K562 (cell line): ENCODE measurements around the gene MTSS2.

Experiments
- ATF3 ChIP-seq, 2 experiments: fragments of 450-650 bp in 1 of 2; sonication (generic) in 1 of 2; formaldehyde crosslinking in 1 of 2; IDR thresholded peaks in 1 of 2; conservative IDR thresholded peaks in 1 of 2; 2 replicates each; pipeline versions ENCODE4 v1.6.1 to v1.8.1; 2016 to 2023; ENCODE audit warnings: mild to moderate bottlenecking in 2 of 2, moderate library complexity in 2 of 2, inconsistent platforms in 1 of 2, missing genetic modification reagents in 1 of 2
- CBX3 ChIP-seq, 2 experiments: IDR thresholded peaks; 1 replicate in 1 of 2; 2 replicates in 1 of 2; pipeline ENCODE4 v1.6.1; 2012; ENCODE audit warnings: inconsistent platforms in 2 of 2, low read length in 2 of 2, borderline replicate concordance in 1 of 2, control low read depth in 1 of 2
- CTBP1 ChIP-seq: fragments of 450-650 bp; IDR thresholded peaks from 2 replicates; pipeline ENCODE4 v1.6.1; 2016; ENCODE audit warnings: borderline replicate concordance
- E2F1 ChIP-seq: sonication (generic); formaldehyde crosslinking; IDR thresholded peaks from 2 replicates; pipeline ENCODE4 v1.8.1; 2023; ENCODE audit warnings: mild to moderate bottlenecking, missing genetic modification reagents, moderate library complexity
- EZH2 ChIP-seq: IDR thresholded peaks from 2 replicates; pipeline ENCODE4 v1.6.1; 2012; ENCODE audit warnings: low read depth, mild to moderate bottlenecking, inconsistent platforms, low read length, borderline replicate concordance
- NKRF ChIP-seq: fragments of 450-650 bp; IDR thresholded peaks from 2 replicates; pipeline ENCODE4 v1.6.1; 2016; ENCODE audit warnings: borderline replicate concordance
- POLR2AphosphoS5 ChIP-seq: IDR thresholded peaks from 2 replicates; pipeline ENCODE4 v1.6.1; 2011; ENCODE audit warnings: mild to moderate bottlenecking, low read depth, low read length, moderate library complexity; ENCODE audit not compliant: control insufficient read depth, insufficient read depth
- POLR3G ChIP-seq: IDR thresholded peaks from 2 replicates; pipeline ENCODE4 v1.6.1; 2011; ENCODE audit not compliant: insufficient read length, insufficient replicate concordance; ENCODE audit errors: extremely low read depth
- RBM22 ChIP-seq: fragments of 200-400 bp; formaldehyde crosslinking; IDR thresholded peaks from 2 replicates; pipeline ENCODE4 v1.6.1; 2018; ENCODE audit warnings: low read length, low read depth; ENCODE audit not compliant: poor library complexity, severe bottlenecking
- SMC3 ChIP-seq: conservative IDR thresholded peaks from 2 replicates; pipeline ENCODE4 v1.6.1; 2011; ENCODE audit warnings: low read depth, low read length, improper control_type of control experiment; ENCODE audit not compliant: insufficient read depth
- ZBTB34 ChIP-seq: fragments of 250-450 bp; sonication (Bioruptor Pico); IDR thresholded peaks from 2 replicates; pipeline ENCODE4 v1.8.0; 2021; ENCODE audit warnings: mild to moderate bottlenecking, moderate library complexity
- ZBTB40 ChIP-seq, 2 experiments: fragments of 450-650 bp in 1 of 2; sonication (generic) in 1 of 2; formaldehyde crosslinking in 1 of 2; IDR thresholded peaks; 2 replicates each; pipeline versions ENCODE4 v1.7.1 to v1.9.0; 2016 to 2022; ENCODE audit warnings: inconsistent platforms in 1 of 2, mild to moderate bottlenecking in 1 of 2, missing genetic modification reagents in 1 of 2
- ZNF124 ChIP-seq: sonication (generic); formaldehyde crosslinking; IDR thresholded peaks from 2 replicates; pipeline ENCODE4 v1.8.1; 2022; ENCODE audit warnings: missing genetic modification reagents
- ZNF384 ChIP-seq: IDR thresholded peaks from 2 replicates; pipeline ENCODE4 v1.6.1; 2012; ENCODE audit warnings: low read depth, low read length, improper control_type of control experiment

- TF ChIP-seq EZH2, result no peak
- TF ChIP-seq POLR3G, result no peak
- no peak for TF ChIP-seq E2F1
- TF ChIP-seq ZBTB34 (CRISPR knock-in tag), result no peak
- no peak for TF ChIP-seq NKRF
- TF ChIP-seq ZNF124, result no peak
- no peak for TF ChIP-seq CBX3 (IDR thresholded peaks at IDR 0.05; ENCODE audit: borderline replicate concordance in 1 of 2, low read length in 2 of 2)
- no peak for TF ChIP-seq CTBP1
- no peak for TF ChIP-seq RBM22
- TF ChIP-seq POLR2AphosphoS5, result no peak
- no peak for TF ChIP-seq ZBTB40 (IDR thresholded peaks at IDR 0.05)
- no peak for TF ChIP-seq ZBTB40 (CRISPR knock-in tag; IDR thresholded peaks at IDR 0.05)
- TF ChIP-seq ATF3 (IDR thresholded peaks at IDR 0.05), result no peak
- TF ChIP-seq ATF3 (CRISPR knock-in tag; conservative IDR thresholded peaks at IDR 0.05), result no peak
- TF ChIP-seq ZNF384, result no peak
- no peak for TF ChIP-seq SMC3
Observed at GRCh38 chr16:70715860-70716357, 30.1 kb upstream of the MTSS2 start.
